Keratinocyte (primary cell): ENCODE results near the gene CHCHD5. TPM values are rescaled to one million over a fixed set of nuclear protein-coding genes. Genes with fewer than 3 reads are reported as not detected.

Experiments used
- DNase-seq: peaks from one replicate; pipeline ENCODE4 v3.0.0-alpha.2; 2011; ENCODE audit warnings: low read depth, missing footprints, low spot score
- FAIRE-seq: peaks from 2 replicates; lab custom pipeline; 2011; peaks lifted over from hg19 to GRCh38; lab: Jason Lieb, UNC
- H2AFZ ChIP-seq: 2 replicates; pipeline ENCODE4 v1.6.0; 2012; ENCODE audit warnings: low read length, control low read depth, inconsistent platforms; ENCODE audit not compliant: control insufficient read depth
- H3K27ac ChIP-seq: 2 replicates; pipeline ENCODE4 v1.5.1; 2011; ENCODE audit warnings: low read length; ENCODE audit not compliant: control insufficient read depth, insufficient read depth
- H3K27me3 ChIP-seq: 3 replicates; pipeline ENCODE4 v1.6.0; 2011; ENCODE audit warnings: low read length; ENCODE audit not compliant: control insufficient read depth, insufficient read depth; ENCODE audit errors: extremely low read depth
- H3K36me3 ChIP-seq, 2 experiments: 2 replicates in 1 of 2; 3 replicates in 1 of 2; pipeline ENCODE4 v1.5.1; 2011; ENCODE audit warnings: low read length in 2 of 2, mild to moderate bottlenecking in 1 of 2; ENCODE audit not compliant: control insufficient read depth in 2 of 2, insufficient read depth in 2 of 2; ENCODE audit errors: extremely low read depth in 1 of 2
- H3K4me1 ChIP-seq: 3 replicates; pipeline ENCODE4 v1.5.1; 2011; ENCODE audit warnings: low read length; ENCODE audit not compliant: control insufficient read depth, insufficient read depth; ENCODE audit errors: extremely low read depth
- H3K4me2 ChIP-seq: 3 replicates; pipeline ENCODE4 v1.6.0; 2011; ENCODE audit warnings: low read depth, low read length; ENCODE audit not compliant: control insufficient read depth, insufficient read depth; ENCODE audit errors: extremely low read depth
- H3K4me3 ChIP-seq, 3 experiments: fragments of 200-600 bp in 1 of 3; sonication (generic) in 1 of 3; 2 replicates in 2 of 3; 3 replicates in 1 of 3; pipeline ENCODE4 v1.5.1; 2011 to 2016; ENCODE audit warnings: low read length in 3 of 3, mild to moderate bottlenecking in 3 of 3, control low read depth in 2 of 3, inconsistent platforms in 1 of 3, low read depth in 1 of 3, mixed read lengths in 1 of 3, mixed run types in 1 of 3, moderate library complexity in 1 of 3; ENCODE audit not compliant: control insufficient read depth in 2 of 3, insufficient read depth in 2 of 3; ENCODE audit errors: extremely low read depth in 1 of 3
- H3K79me2 ChIP-seq: 2 replicates; pipeline ENCODE4 v1.6.0; 2012; ENCODE audit warnings: low read length; ENCODE audit not compliant: control insufficient read depth, insufficient read depth
- H3K9ac ChIP-seq: 3 replicates; pipeline ENCODE4 v1.6.0; 2011; ENCODE audit warnings: low read length; ENCODE audit not compliant: control insufficient read depth, insufficient read depth; ENCODE audit errors: extremely low read depth
- H3K9me1 ChIP-seq: 3 replicates; pipeline ENCODE4 v1.6.0; 2011; ENCODE audit warnings: low read length; ENCODE audit not compliant: control insufficient read depth, insufficient read depth; ENCODE audit errors: extremely low read depth
- H3K9me3 ChIP-seq: 2 replicates; pipeline ENCODE4 v1.5.1; 2012; ENCODE audit warnings: low read depth, low read length; ENCODE audit not compliant: control insufficient read depth
- H4K20me1 ChIP-seq: 3 replicates; pipeline ENCODE4 v1.6.0; 2011; ENCODE audit warnings: low read length; ENCODE audit not compliant: control insufficient read depth, insufficient read depth; ENCODE audit errors: extremely low read depth
- CTCF ChIP-seq, 3 experiments: IDR thresholded peaks in 1 of 3; conservative IDR thresholded peaks in 1 of 3; optimal IDR thresholded peaks in 1 of 3; 2 replicates in 2 of 3; 3 replicates in 1 of 3; pipeline versions ENCODE3 to v1.5.1; 2011; ENCODE audit warnings: low read length in 3 of 3, mild to moderate bottlenecking in 3 of 3, moderate library complexity in 2 of 3, control low read depth in 1 of 3, inconsistent platforms in 1 of 3; ENCODE audit not compliant: insufficient read depth in 2 of 3; ENCODE audit errors: extremely low read depth in 1 of 3
- EZH2 ChIP-seq: IDR thresholded peaks from one replicate; pipeline ENCODE4 v1.6.1; 2012; ENCODE audit warnings: inconsistent platforms, mild to moderate bottlenecking, low read length, moderate library complexity
- dilution Hi-C: fragments of 300-500 bp; cut with MboI; formaldehyde crosslinking; loops from one replicate; pipeline ENCODE4 v1.7.0; 2020; ENCODE audit warnings: low sequenced_read_pairs; ENCODE audit not compliant: extremely low pct_ligation_motif_present
- polyA plus RNA-seq, 5 experiments: library from polyadenylated mRNA; depleted of rRNA in 3 of 5; stranded (reverse) in 3 of 5; stranded (forward) in 1 of 5; unstranded in 1 of 5; fragments of >200 nt; gene quantifications; 1 replicate in 1 of 5; 2 replicates in 3 of 5; 3 replicates in 1 of 5; pipeline versions ENCODE4 v1.2.1 to v1.2.3, GENCODE V29; 2011 to 2012; ENCODE audit warnings: missing spikeins in 2 of 5, low read depth in 1 of 5, low replicate concordance in 1 of 5

CHCHD5 gene
- polyA plus RNA-seq, 1 donor (not counting 4 experiments of a cell fraction or from before 2014, with no cell fraction given), result 17.6 TPM

- Histone ChIP-seq H3K79me2 (peaks cover 4% of the 10 kb centered on the region), H3K9ac (peak overlapping the region; percentile 99), H2AFZ (peak overlapping the region; percentile 98), H4K20me1 (no peaks in the 10 kb centered on the region), H3K4me2 (peak overlapping the region; percentile 99), H3K27ac (peak overlapping the region; percentile 99), H3K9me1 (peaks cover 2% of the 10 kb centered on the region), H3K27me3 (no peaks in the 10 kb centered on the region), H3K9me3 (no peaks in the 10 kb centered on the region), H3K4me1 (peaks cover 22% of the 10 kb centered on the region), H3K36me3 (peaks cover 4 to 6% of the 10 kb centered on the region in 2 experiments), H3K4me3 (peak overlapping the region; percentile 74 to 97 (median 90))
- DNase-seq, result no peak
- peak; percentile 51 for FAIRE-seq
- dilution Hi-C loops, result no loop called here
- TF ChIP-seq CTCF (optimal IDR thresholded peaks at IDR 0.05 in 1 of 3, IDR thresholded peaks at IDR 0.05 in 1 of 3, conservative IDR thresholded peaks at IDR 0.05 in 1 of 3; ENCODE audit: extremely low read depth in 1 of 3, insufficient read depth in 2 of 3, low read length in 3 of 3) (no peak), EZH2 (no peak)
Observed at GRCh38 chr2:112583497-112584133, 794 bp upstream of the CHCHD5 start.

GRCh38 chr2:112584891-112585250 lies 462 bp downstream of the CHCHD5 start:
- Histone ChIP-seq H3K9ac (peak overlapping the region; percentile 99), H2AFZ (peak overlapping the region; percentile 98), H3K4me1 (peaks cover 16% of the 10 kb centered on the region), H3K79me2 (peaks cover 4% of the 10 kb centered on the region), H3K27ac (peak overlapping the region; percentile 99), H3K4me2 (peak overlapping the region; percentile 99), H3K9me3 (no peaks in the 10 kb centered on the region), H3K9me1 (no peaks in the 10 kb centered on the region), H3K4me3 (peak overlapping the region; percentile 74 to 97 (median 90)), H4K20me1 (no peaks in the 10 kb centered on the region), H3K36me3 (peaks cover 4 to 8% of the 10 kb centered on the region in 2 experiments), H3K27me3 (no peaks in the 10 kb centered on the region)
- TF ChIP-seq CTCF (optimal IDR thresholded peaks at IDR 0.05 in 1 of 3, IDR thresholded peaks at IDR 0.05 in 1 of 3, conservative IDR thresholded peaks at IDR 0.05 in 1 of 3; ENCODE audit: extremely low read depth in 1 of 3, insufficient read depth in 2 of 3, low read length in 3 of 3), result no peak
- TF ChIP-seq EZH2, result no peak
- DNase-seq, result no peak
- FAIRE-seq, result no peak
- dilution Hi-C loops, result no loop called here
